Stimulated activated CD4-positive, alpha-beta T cell treated with anti-CD3 and anti-CD28 coated beads, Interleukin-1b, Interleukin-23, amount 100 ng/mL, for 1 hour (primary cell): ENCODE measurements around the gene DAND5.
A peak's percentile ranks its signal among the peaks of the same experiment; 100 is the strongest.
"Not testable (repeated sequence)": the region's sequence is repeated elsewhere in the genome, so short reads cannot be mapped to it uniquely, and the experiment has no call there.

Source experiments
- DNase-seq, 2 donors: peaks; one replicate each; pipeline ENCODE4 v3.0.0-alpha.2; 2020; ENCODE audit warnings: low read depth in 2 of 2

Gene DAND5

GRCh38 chr19:12965017-12965811, 4.2 kb upstream of the DAND5 start:
- DNase-seq: peak; percentile 61 to 80

GRCh38 chr19:12965812-12966135, 3.6 kb upstream of the DAND5 start:
- DNase-seq: no peak

- no peak for DNase-seq
Observed at GRCh38 chr19:12967907-12968306, 1.5 kb upstream of the DAND5 start.

GRCh38 chr19:12970070-12970820, 869 bp downstream of the DAND5 start:
- DNase-seq: no peak

GRCh38 chr19:12973236-12973635, 3.9 kb downstream of the DAND5 start:
- no peak for DNase-seq

- DNase-seq: no peak
Observed at GRCh38 chr19:12974301-12975220, 5.2 kb downstream of the DAND5 start.

DNA sequence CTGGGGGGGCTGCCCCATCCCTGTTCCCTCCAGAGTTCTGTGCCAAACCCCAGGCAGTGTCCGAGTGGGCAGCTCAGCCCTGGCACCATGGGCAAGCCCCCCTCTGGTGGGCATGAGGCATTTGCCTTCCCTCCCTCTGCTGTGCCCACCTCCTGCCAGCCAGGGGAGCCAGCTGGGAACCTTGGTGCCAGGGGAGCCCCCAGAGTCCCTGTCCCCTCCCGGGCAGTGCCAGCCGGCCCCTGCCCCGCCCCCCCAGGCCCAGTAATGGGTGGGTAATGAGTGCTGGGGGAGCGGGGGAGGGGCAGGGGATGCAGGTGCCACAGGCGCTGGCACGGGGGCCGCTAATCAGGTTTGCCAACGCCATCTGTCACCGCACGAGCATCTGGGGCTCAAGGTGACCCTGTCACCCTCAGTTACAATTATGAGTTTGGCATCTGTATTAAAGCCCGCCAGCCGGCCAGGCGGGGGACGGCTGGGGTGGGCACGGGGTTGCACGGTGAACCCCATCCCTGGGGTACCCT, 5.9 kb downstream of the DAND5 start:
- no peak for DNase-seq

DNA sequence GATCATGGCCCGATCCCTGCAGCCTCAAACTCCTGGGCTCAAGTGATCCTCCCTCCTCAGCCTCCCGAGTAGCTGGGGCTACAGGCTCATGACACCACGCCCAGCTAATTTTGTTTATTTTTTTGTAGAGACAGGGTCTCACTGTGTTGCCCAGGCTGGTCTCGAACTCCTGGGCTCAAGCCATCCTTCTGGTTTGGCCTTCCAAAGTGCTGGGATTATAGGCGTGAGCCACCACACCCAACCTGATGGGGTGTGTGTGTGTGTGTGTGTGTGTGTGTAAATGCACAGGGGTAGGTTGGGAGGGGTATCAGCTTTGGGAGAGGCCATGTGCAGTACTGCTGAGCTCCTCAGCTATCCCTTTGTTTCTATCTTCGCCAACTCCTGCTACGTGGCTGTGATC, 6.7 kb downstream of the DAND5 start:
- not testable (repeated sequence) for DNase-seq

- DNase-seq: no peak
Observed at GRCh38 chr19:12979974-12980373, 10.6 kb downstream of the DAND5 start.

GRCh38 chr19:12982648-12983047, 13.3 kb downstream of the DAND5 start:
- no peak for DNase-seq

DNA sequence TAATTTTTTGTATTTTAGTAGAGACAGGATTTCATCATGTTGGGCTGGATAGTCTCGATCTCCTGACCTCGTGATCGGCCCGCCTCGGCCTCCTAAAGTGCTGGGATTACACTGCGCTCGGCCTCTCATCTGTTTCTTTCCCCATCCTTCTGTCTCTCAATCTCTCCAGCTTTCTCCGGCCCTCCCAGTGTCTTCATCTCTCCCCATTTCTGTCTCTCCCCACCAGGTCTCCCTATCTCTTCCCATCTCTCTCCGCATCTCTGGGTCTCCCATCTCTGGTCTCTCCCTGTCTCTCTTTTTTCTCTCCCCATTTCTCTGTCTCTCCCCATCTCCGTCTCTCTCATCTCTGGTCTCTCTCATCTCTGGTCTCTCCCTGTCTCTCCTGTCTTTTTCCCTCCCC, 13.7 kb downstream of the DAND5 start:
- DNase-seq: no peak

DNA sequence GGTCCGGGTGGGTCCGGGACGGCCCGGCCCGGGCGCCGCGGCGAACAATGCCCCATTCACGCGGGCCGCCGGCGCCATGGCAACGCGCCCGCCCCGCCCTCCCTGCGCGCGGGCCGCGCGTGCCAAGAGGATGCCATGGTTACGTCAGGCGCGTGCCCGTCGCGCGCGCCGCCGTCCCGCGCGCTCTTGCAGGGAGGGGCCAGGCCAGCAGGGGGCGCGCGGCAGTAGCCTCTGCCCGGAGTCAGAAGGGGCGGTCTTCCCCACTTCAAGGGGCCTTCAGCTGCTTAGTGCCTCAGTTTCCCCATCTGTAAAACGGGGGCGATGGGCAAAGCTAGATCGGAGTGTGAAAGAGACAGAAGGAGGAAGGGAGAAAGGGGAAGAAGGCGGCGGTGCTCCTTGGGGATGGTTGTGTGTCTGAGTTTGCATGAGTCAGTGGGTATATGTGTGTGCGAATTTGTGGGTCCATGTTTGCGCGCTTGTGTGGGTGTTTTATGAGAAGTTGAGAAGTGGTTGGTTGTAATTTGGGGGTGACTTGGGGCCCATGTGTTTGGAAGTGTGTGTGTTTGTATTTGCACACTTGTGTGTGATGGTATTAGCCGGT, 14.3 kb downstream of the DAND5 start:
- DNase-seq: peak; percentile 69 to 72

DNA sequence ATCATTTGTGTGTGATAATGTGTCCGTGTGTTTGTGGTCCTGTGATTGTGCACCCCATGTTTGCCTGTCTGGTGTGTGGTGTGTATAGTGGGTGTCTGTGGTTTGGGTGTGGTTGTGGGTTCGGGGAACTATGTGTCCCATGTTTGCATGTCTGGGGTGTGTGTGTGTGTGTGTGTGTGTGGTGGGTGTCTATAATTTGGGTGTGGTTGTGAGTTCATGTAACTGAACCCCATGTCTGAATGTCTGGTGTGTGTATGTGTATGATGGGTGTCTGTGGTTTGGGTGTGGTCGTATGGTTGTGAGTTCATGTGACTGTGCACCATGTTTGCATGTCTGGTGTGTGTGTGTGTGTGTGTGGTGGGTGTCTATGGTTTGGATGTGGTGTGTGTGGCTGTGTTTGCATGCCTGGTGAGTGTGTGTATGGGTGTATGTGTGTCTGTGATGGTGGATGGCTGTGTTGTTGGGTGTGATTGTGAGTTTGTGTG, 14.8 kb downstream of the DAND5 start:
- no peak for DNase-seq

DNA sequence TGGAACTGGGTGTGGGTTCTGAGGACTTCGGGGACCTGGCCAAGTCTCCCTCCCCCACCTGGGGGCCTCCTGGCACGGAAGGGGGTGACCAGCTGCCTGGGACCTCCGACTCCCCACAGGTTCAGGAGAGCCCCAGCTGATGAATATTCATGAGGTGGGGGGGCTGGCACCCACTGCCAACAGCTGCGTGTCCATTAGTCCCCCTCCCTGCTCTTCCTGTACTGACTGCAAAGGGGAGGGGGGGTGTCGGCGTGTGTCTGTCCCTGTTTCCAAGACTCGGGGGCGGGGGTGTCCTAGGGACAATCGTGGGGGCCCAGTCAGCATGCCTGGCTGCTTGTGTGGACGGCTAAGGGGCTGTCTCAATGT, 15.3 kb downstream of the DAND5 start:
- no peak for DNase-seq

DNA sequence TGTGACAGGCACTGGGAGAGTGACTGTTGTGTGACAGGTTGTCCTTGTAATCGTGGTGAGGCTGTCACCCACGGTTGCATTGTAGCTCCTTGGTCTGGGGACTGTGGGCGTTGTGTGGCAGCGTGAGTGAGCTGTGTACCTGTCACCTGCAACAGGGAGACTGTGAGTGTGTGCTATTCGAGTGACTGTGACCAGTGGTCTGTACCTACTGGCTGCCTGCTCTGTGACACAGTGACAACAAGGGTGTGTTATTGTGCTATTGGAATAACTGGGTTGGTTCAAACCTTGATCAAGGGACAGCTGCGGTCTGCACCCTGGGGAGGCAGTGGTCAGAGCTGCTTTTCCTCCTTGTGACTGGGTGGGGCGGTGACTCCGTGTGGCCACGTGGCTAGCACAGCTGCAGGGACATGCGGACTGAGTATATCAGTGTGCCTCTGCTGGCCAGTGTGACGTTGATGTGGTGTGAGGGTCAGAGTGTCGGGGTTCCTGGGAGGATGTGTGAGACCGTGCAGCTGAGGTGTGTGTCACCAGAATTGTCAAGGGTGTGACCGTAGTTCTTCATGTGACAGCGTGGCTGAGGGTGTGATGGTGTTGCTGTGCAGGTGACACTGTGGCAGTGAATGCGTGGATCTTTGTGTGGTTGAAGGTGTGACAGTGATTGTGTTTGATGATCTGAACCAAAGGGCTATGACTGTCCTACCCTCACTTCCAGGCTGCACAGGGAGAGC, 15.8 kb downstream of the DAND5 start:
- DNase-seq: no peak

GRCh38 chr19:12986726-12987125, 17.4 kb downstream of the DAND5 start:
- DNase-seq: no peak

GRCh38 chr19:12987190-12987589, 17.8 kb downstream of the DAND5 start:
- no peak for DNase-seq

DNA sequence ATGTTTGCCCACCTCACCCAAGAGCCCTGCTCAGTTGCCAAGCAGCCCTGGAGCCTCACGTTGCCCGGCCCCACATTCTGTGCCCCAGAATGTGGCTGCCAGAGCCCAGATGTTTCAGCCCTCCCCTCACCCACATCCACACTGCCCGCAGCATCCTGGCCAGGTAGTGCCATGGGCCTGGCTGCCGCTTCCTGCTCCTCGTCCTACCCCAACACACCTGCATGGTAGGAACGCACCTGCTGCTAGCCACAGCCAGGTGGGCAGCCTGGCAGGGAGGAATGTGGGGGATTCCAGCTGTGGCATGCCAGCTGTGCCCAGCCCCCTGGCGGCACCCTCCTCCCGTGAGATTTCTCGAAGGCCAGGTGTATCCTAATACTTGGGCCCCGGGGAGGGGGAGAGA, 18.4 kb downstream of the DAND5 start:
- no peak for DNase-seq

DNA sequence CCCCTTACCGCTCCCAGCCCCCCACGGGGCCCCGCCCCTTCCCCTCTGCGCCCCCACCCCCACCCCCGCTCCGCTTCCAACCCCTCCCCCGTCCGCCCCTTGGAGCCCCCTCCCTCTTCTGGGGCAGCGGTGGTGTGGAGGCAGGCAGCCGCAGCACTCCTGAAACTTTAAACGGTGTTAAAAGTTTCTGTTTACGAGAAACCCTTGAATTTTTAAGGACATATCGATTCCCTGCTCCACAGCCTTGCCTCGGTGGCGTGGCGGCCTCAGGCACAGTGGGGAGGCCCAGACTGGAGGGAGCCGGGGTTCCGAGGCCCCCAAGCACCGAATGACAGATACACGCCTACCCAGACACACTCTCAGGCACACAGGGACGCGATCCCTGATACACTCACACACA, 21.1 kb downstream of the DAND5 start:
- no peak for DNase-seq

DNA sequence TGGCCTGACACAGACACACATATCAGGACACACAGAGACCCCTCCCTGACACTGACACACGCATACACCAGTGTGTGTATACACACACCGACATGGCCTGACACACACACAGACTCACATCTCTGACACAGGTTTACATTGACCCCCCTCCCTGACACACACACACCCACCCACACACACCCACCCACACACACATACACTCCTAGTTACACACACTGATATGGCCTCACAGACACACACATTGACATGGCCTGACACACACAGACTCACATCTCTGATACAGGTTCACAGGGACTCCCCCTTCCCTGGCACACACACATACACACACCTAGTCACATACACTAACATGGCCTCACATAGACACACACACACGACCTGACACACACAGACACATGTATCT, 21.5 kb downstream of the DAND5 start:
- DNase-seq: no peak

- DNase-seq: no peak
Observed at GRCh38 chr19:12991296-12991695, 21.9 kb downstream of the DAND5 start.
